ENCODE results near the gene C10orf90. TPM values are rescaled to one million over a fixed set of nuclear protein-coding genes. Genes with fewer than 3 reads are reported as not detected.

C10orf90 gene
- total and polyA plus RNA-seq, 2 donors (not counting 3 experiments of a cell fraction or from before 2014, with no cell fraction given): not detected

DNA sequence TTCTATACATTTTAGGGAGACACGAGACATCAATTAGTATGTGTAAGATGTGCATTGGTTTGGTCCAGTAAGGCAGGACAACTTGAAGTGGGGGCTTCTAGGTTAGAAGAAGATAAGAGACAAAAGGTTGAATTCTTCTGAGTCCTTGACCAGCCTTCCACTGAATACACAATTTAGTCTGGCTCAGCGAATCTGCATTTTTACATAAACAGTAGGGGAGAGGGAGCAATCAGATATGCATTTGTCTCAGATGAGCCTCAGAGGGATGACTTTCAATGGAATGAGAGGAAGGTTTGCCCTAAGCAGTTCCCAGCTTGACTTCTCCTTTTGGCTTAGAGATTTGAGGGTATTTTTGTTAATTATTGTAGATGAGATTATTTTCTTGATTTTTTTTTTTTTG lies 20.0 kb upstream of the C10orf90 start:
- Histone ChIP-seq H3K9me1 (replicated peaks; ENCODE audit: control insufficient read depth, extremely low read depth, insufficient read depth, low read length) (no peaks in the 10 kb centered on the region), H3K27ac (ENCODE audit: insufficient read depth, low read depth, low read length) (no peak overlapping the region), H3K27me3 (ENCODE audit: control insufficient read depth in 2 of 2, insufficient read depth in 2 of 2, low read length in 2 of 2) (no peaks in the 10 kb centered on the region), H3K9me3 (replicated peaks; ENCODE audit: control insufficient read depth, insufficient read depth, low read length) (no peaks in the 10 kb centered on the region), H3K4me3 (replicated peaks in 1 of 3; ENCODE audit: insufficient read depth in 1 of 3, low read depth in 1 of 3, low read length in 3 of 3) (no peak overlapping the region), H3K4me1 (ENCODE audit: control insufficient read depth, extremely low read depth, insufficient read depth, low read length) (no peaks in the 10 kb centered on the region), H3K36me3 (ENCODE audit: control insufficient read depth in 2 of 2, extremely low read depth in 1 of 2, insufficient read depth in 2 of 2, low read length in 2 of 2) (no peaks in the 10 kb centered on the region), H2AFZ (ENCODE audit: low read depth, low read length) (no peak overlapping the region), H4K20me1 (replicated peaks; ENCODE audit: control insufficient read depth, extremely low read depth, insufficient read depth, low read length) (no peaks in the 10 kb centered on the region), H3K9ac (replicated peaks; ENCODE audit: extremely low read depth, insufficient read depth, low read length) (no peak overlapping the region), H3K4me2 (ENCODE audit: insufficient read depth, low read length) (no peak overlapping the region), H3K79me2 (ENCODE audit: control insufficient read depth, insufficient read depth, low read length) (no peaks in the 10 kb centered on the region)
- POLR2A ChIA-PET: no interaction called here
- no peak for DNase-seq (ENCODE audit: low read depth, low spot score)
- dilution Hi-C loops (cut with MboI; ENCODE audit: extremely low pct_ligation_motif_present, low sequenced_read_pairs): no loop called here
- no TSS peak for BruUV-seq (replicated peaks)
- intact Hi-C loops (cut with micrococcal nuclease): no loop called here
- TF ChIP-seq GATA2 (IDR thresholded peaks at IDR 0.05; ENCODE audit: insufficient read depth, insufficient read length, low read depth, low read length): no peak
- TF ChIP-seq, protein P1, sequence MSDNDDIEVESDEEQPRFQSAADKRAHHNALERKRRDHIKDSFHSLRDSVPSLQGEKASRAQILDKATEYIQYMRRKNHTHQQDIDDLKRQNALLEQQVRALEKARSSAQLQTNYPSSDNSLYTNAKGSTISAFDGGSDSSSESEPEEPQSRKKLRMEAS (IDR thresholded peaks at IDR 0.05; ENCODE audit: insufficient read depth, insufficient read length): no peak
- TF ChIP-seq MYC (IDR thresholded peaks at IDR 0.05; ENCODE audit: low read depth, low read length): no peak
- TF ChIP-seq, protein P2, sequence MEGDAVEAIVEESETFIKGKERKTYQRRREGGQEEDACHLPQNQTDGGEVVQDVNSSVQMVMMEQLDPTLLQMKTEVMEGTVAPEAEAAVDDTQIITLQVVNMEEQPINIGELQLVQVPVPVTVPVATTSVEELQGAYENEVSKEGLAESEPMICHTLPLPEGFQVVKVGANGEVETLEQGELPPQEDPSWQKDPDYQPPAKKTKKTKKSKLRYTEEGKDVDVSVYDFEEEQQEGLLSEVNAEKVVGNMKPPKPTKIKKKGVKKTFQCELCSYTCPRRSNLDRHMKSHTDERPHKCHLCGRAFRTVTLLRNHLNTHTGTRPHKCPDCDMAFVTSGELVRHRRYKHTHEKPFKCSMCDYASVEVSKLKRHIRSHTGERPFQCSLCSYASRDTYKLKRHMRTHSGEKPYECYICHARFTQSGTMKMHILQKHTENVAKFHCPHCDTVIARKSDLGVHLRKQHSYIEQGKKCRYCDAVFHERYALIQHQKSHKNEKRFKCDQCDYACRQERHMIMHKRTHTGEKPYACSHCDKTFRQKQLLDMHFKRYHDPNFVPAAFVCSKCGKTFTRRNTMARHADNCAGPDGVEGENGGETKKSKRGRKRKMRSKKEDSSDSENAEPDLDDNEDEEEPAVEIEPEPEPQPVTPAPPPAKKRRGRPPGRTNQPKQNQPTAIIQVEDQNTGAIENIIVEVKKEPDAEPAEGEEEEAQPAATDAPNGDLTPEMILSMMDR (IDR thresholded peaks at IDR 0.05; ENCODE audit: extremely low read depth in 1 of 2, insufficient read depth in 1 of 2, low read depth in 1 of 2, low read length in 2 of 2): no peak
- no peak for TF ChIP-seq JUN (IDR thresholded peaks at IDR 0.05; ENCODE audit: borderline replicate concordance, insufficient read depth, insufficient read length, low read depth)
- TF ChIP-seq EZH2 (IDR thresholded peaks at IDR 0.05; ENCODE audit: borderline replicate concordance, low read depth, low read length, severe bottlenecking): no peak
- TF ChIP-seq POLR2A (IDR thresholded peaks at IDR 0.05; ENCODE audit: low read depth, low read length): no peak
- TF ChIP-seq POLR2AphosphoS5 (IDR thresholded peaks at IDR 0.05; ENCODE audit: insufficient read depth, low read depth, low read length): no peak
- no peak for TF ChIP-seq FOS (IDR thresholded peaks at IDR 0.05; ENCODE audit: borderline replicate concordance, insufficient read depth, low read length)
- CTCF ChIA-PET: no interaction called here
- FAIRE-seq: no peak
